ENCODE results near the gene CNGA2. TPM values are rescaled to one million over a fixed set of nuclear protein-coding genes. Genes with fewer than 3 reads are reported as not detected.

The CNGA2 gene
- total RNA-seq, 1 donor from 2014 or later = not detected

Other genes with a start within 250 kb of the CNGA2 start
- not detected in 2 replicates for gene PASD1, start 171.1 kb upstream of the CNGA2 start, total RNA-seq
- gene PRRG3, start 39.3 kb upstream of the CNGA2 start, total RNA-seq = not detected in 2 replicates
- not detected in 2 replicates for gene FATE1, start 18.7 kb upstream of the CNGA2 start, total RNA-seq
- gene MAGEA4, start 178.1 kb downstream of the CNGA2 start, total RNA-seq = not detected in 2 replicates
- 7.6 and 20.0 TPM in 2 replicates for gene GABRE, start 239.9 kb downstream of the CNGA2 start, total RNA-seq